OCI-LY1 (cell line): Measurements from ENCODE around the gene SPRED2.

Source experiments
- H2AFZ ChIP-seq: fragments of 200-600 bp; sonication (generic), shearing (Covaris generic); 2 replicates; pipeline ENCODE4 v1.6.0; 2014; ENCODE audit warnings: antibody characterized with exemption, mild to moderate bottlenecking, low read length
- H3F3A ChIP-seq: fragments of 200-600 bp; sonication (generic), shearing (Covaris generic); 2 replicates; pipeline ENCODE4 v1.6.0; 2014; ENCODE audit warnings: mild to moderate bottlenecking, antibody characterized with exemption, low read length, moderate library complexity; ENCODE audit not compliant: insufficient read depth
- H3K27ac ChIP-seq: fragments of 200-600 bp; sonication (generic); 2 replicates; pipeline ENCODE4 v1.5.1; 2014; ENCODE audit warnings: low read length, mixed run types, mild to moderate bottlenecking, low read depth; ENCODE audit not compliant: poor library complexity, severe bottlenecking
- H3K27me3 ChIP-seq: fragments of 200-600 bp; sonication (generic); 2 replicates; pipeline ENCODE4 v1.6.0; 2014; ENCODE audit warnings: antibody characterized with exemption, mild to moderate bottlenecking, low read length, moderate library complexity; ENCODE audit not compliant: insufficient read depth
- H3K36me3 ChIP-seq: fragments of 200-600 bp; sonication (generic); 2 replicates; pipeline ENCODE4 v1.6.1; 2014; ENCODE audit warnings: mild to moderate bottlenecking, antibody characterized with exemption, low read length, moderate library complexity, mixed read lengths; ENCODE audit not compliant: insufficient read depth
- H3K4me1 ChIP-seq: fragments of 200-600 bp; sonication (generic); 2 replicates; pipeline ENCODE4 v1.5.1; 2014; ENCODE audit warnings: mild to moderate bottlenecking, low read length, moderate library complexity; ENCODE audit not compliant: insufficient read depth, severe bottlenecking
- H3K4me2 ChIP-seq: fragments of 200-600 bp; sonication (generic), shearing (Covaris generic); 2 replicates; pipeline ENCODE4 v1.6.1; 2014; ENCODE audit warnings: low read length
- H3K4me3 ChIP-seq: fragments of 200-600 bp; sonication (generic); 2 replicates; pipeline ENCODE4 v1.5.1; 2014; ENCODE audit warnings: low read length, low read depth, mild to moderate bottlenecking, mixed read lengths; ENCODE audit not compliant: poor library complexity, severe bottlenecking
- H3K79me2 ChIP-seq: fragments of 200-600 bp; shearing (Covaris generic); 2 replicates; pipeline ENCODE4 v1.6.1; 2016; ENCODE audit warnings: mixed run types, low read length, mixed read lengths; ENCODE audit not compliant: insufficient read depth
- H3K9ac ChIP-seq: fragments of 200-600 bp; sonication (generic), shearing (Covaris generic); 2 replicates; pipeline ENCODE4 v1.6.1; 2014; ENCODE audit warnings: mild to moderate bottlenecking, low read length, mixed read lengths
- H3K9me2 ChIP-seq: fragments of 200-600 bp; sonication (generic), shearing (Covaris generic); 2 replicates; pipeline ENCODE4 v1.6.1; 2014; ENCODE audit warnings: low read depth, mild to moderate bottlenecking, low read length, mixed read lengths
- H3K9me3 ChIP-seq: fragments of 200-600 bp; shearing (Covaris generic); 2 replicates; pipeline ENCODE4 v1.6.1; 2014; ENCODE audit warnings: low read length, mixed read lengths
- H4K20me1 ChIP-seq: fragments of 200-600 bp; sonication (generic), shearing (Covaris generic); 2 replicates; pipeline ENCODE4 v1.6.0; 2016; ENCODE audit warnings: mild to moderate bottlenecking, low read length; ENCODE audit not compliant: insufficient read depth
- CTCF ChIP-seq: fragments of 200-600 bp; sonication (generic), shearing (Covaris generic); IDR thresholded peaks from 2 replicates; pipeline ENCODE4 v1.5.1; 2017; ENCODE audit warnings: mild to moderate bottlenecking, antibody characterized with exemption, low read length, moderate library complexity, mixed read lengths
- EZH2 ChIP-seq: fragments of 200-600 bp; sonication (generic), shearing (Covaris generic); IDR thresholded peaks from 2 replicates; pipeline ENCODE4 v1.8.0; 2017; ENCODE audit warnings: borderline replicate concordance, mixed run types, mild to moderate bottlenecking, antibody characterized with exemption, low read length, moderate library complexity, mixed read lengths

Gene SPRED2

DNA sequence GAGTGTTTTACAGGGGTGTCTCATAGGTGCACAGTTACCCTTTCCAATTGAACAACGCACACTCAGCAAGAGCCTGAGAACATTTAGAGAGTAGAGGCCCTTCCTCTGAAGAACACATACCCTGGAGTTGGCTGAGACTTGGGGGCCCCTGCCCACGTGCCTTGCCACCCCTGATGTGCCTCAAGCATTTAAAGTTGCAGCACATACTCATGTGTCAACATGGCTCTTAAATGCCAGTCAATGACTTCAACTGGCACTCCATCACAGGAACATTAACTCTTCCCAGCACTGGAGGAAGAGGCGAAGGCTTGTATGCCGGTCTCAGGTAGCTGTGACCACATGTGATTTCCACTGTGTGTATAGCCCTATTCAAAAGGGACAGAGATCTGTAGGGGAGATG lies 57.4 kb downstream of the SPRED2 start:
- Histone ChIP-seq H3K27ac (peak overlapping the region; percentile 94), H3K36me3 (peaks cover 25% of the 10 kb centered on the region; the same call in 1 of the 2 replicates), H3K9me2 (no peaks in the 10 kb centered on the region), H3K79me2 (peaks cover 19% of the 10 kb centered on the region; the same call in 1 of the 2 replicates), H3F3A (0 out of 2 replicates have a peak, but pooled peaks cover 4% of the 10 kb centered on the region), H3K4me2 (no peak overlapping the region; the same call in 1 of the 2 replicates), H3K9ac (no peak overlapping the region), H3K4me1 (peaks cover 80% of the 10 kb centered on the region), H3K9me3 (no peaks in the 10 kb centered on the region), H3K27me3 (no peaks in the 10 kb centered on the region), H4K20me1 (no peaks in the 10 kb centered on the region), H2AFZ (no peak overlapping the region), H3K4me3 (no peak overlapping the region)
- no peak for TF ChIP-seq CTCF
- TF ChIP-seq EZH2 = no peak

GRCh38 chr2:65374575-65374974 lies 57.8 kb downstream of the SPRED2 start:
- peak overlapping the region; percentile 94 for H3K27ac ChIP-seq

DNA sequence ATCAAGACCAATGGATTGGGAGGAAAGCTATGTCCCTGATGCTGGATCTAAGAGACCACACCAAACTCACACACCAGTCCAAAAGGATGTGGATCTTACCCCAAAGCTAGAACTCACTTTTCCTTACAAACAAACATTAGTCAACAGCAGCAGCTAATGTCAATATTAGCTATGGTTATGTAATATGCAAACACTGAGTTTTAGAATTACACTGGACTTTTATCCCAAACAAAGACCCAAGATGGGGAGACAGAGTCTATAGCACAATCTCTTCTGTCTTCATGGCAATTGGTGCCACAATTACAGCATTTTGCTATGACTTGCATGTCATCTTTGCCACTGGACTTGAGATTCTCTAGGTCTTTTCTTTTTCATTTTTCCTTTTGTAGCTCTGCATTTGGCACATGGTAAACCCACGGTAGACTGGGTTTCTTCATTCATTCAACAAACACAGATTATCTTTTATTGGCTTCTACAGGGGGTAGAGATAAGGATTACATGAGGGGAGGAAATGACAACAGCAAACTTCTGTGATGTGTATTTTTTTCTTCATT lies 59.0 kb downstream of the SPRED2 start:
- Histone ChIP-seq H3K9me3 (no peaks in the 10 kb centered on the region), H3K27me3 (no peaks in the 10 kb centered on the region), H2AFZ (no peak overlapping the region), H3K27ac (peak overlapping the region; percentile 94), H3K9ac (no peak overlapping the region), H3K4me2 (no peak overlapping the region), H3K9me2 (no peaks in the 10 kb centered on the region), H3K79me2 (peaks cover 34% of the 10 kb centered on the region), H3K4me3 (no peak overlapping the region), H3K36me3 (peaks cover 20% of the 10 kb centered on the region; the same call in 1 of the 2 replicates), H3F3A (0 out of 2 replicates have a peak, but pooled peaks cover 5% of the 10 kb centered on the region), H3K4me1 (peaks cover 81% of the 10 kb centered on the region), H4K20me1 (no peaks in the 10 kb centered on the region)
- TF ChIP-seq EZH2 (no peak), CTCF (no peak)

More at GRCh38 chr2:65374575-65374974, 57.8 kb downstream of the SPRED2 start:
- H3K4me3 ChIP-seq = no peak overlapping the region
- no peak overlapping the region for H3K9ac ChIP-seq
- H3K4me1 ChIP-seq = peaks cover 80% of the 10 kb centered on the region
- peaks cover 23% of the 10 kb centered on the region; the same call in 1 of the 2 replicates for H3K79me2 ChIP-seq
- H3K9me2 ChIP-seq = no peaks in the 10 kb centered on the region
- H4K20me1 ChIP-seq = no peaks in the 10 kb centered on the region
- no peaks in the 10 kb centered on the region for H3K27me3 ChIP-seq
- H3K36me3 ChIP-seq = peaks cover 21% of the 10 kb centered on the region; the same call in 1 of the 2 replicates
- 0 out of 2 replicates have a peak, but pooled peaks cover 5% of the 10 kb centered on the region for H3F3A ChIP-seq
- TF ChIP-seq EZH2 (no peak), CTCF (no peak)
- no peak overlapping the region for H2AFZ ChIP-seq
- peak overlapping the region; percentile 12; the same call in 1 of the 2 replicates for H3K4me2 ChIP-seq
- no peaks in the 10 kb centered on the region for H3K9me3 ChIP-seq
